HG03521 (cell line): ENCODE results near the gene CLDN22.

Experiments
- ATAC-seq: cut with Tn5 transposase; IDR thresholded peaks from one replicate; pipeline ENCODE4 v1.9.1; 2021; ENCODE audit warnings: mild to moderate bottlenecking, moderate library complexity; ENCODE audit not compliant: unreplicated experiment

The CLDN22 gene

GRCh38 chr4:183320211-183321059 is at the start of gene CLDN22:
CLDN22 (minus strand) TSS chr4:183320276; CDS start chr4:183320218, 58 bp downstream.
- ATAC-seq: no peak

- no peak for ATAC-seq
Observed at GRCh38 chr4:183369073-183369472, 49.0 kb upstream of the CLDN22 start.

GRCh38 chr4:183366206-183366835 is 46.2 kb upstream of the CLDN22 start:
- no peak for ATAC-seq

GRCh38 chr4:183364025-183364424 is 43.9 kb upstream of the CLDN22 start:
- ATAC-seq: no peak

- no peak for ATAC-seq
Observed at GRCh38 chr4:183362916-183363542, 43.0 kb upstream of the CLDN22 start.

- ATAC-seq: no peak
Observed at GRCh38 chr4:183362036-183362435, 42.0 kb upstream of the CLDN22 start.

- no peak for ATAC-seq
Observed at GRCh38 chr4:183360161-183360919, 40.3 kb upstream of the CLDN22 start.

- ATAC-seq: no peak
Observed at GRCh38 chr4:183358215-183358755, 38.2 kb upstream of the CLDN22 start.

- ATAC-seq: no peak
Observed at GRCh38 chr4:183356931-183357675, 37.0 kb upstream of the CLDN22 start.

- ATAC-seq: no peak
Observed at GRCh38 chr4:183356173-183356830, 36.2 kb upstream of the CLDN22 start.

GRCh38 chr4:183355405-183355804 is 35.3 kb upstream of the CLDN22 start:
- no peak for ATAC-seq

GRCh38 chr4:183354219-183354618 is 34.1 kb upstream of the CLDN22 start:
- no peak for ATAC-seq

- ATAC-seq: no peak
Observed at GRCh38 chr4:183353557-183353956, 33.5 kb upstream of the CLDN22 start.

GRCh38 chr4:183352546-183352945 is 32.5 kb upstream of the CLDN22 start:
- ATAC-seq: no peak

- no peak for ATAC-seq
Observed at GRCh38 chr4:183350317-183351071, 30.4 kb upstream of the CLDN22 start.

- no peak for ATAC-seq
Observed at GRCh38 chr4:183349673-183350072, 29.6 kb upstream of the CLDN22 start.

- no peak for ATAC-seq
Observed at GRCh38 chr4:183348706-183349659, 28.9 kb upstream of the CLDN22 start.

- no peak for ATAC-seq
Observed at GRCh38 chr4:183348136-183348535, 28.1 kb upstream of the CLDN22 start.
